DOHH2 (cell line): ENCODE results near the gene VGLL4.

ENCODE experiments used
- H3F3A ChIP-seq: fragments of 200-600 bp; sonication (generic), shearing (Covaris generic); 2 replicates; pipeline ENCODE4 v1.6.0; 2016; ENCODE audit warnings: antibody characterized with exemption, mild to moderate bottlenecking; ENCODE audit not compliant: control insufficient read depth, insufficient read depth
- H3K27ac ChIP-seq: fragments of 200-600 bp; sonication (generic); 2 replicates; pipeline ENCODE4 v1.5.1; 2014; ENCODE audit warnings: low read depth, mild to moderate bottlenecking, low read length, moderate library complexity
- H3K27me3 ChIP-seq: fragments of 200-600 bp; sonication (generic); 2 replicates; pipeline ENCODE4 v1.6.1; 2014; ENCODE audit warnings: mild to moderate bottlenecking, low read length, mixed read lengths; ENCODE audit not compliant: control insufficient read depth
- H3K36me3 ChIP-seq: fragments of 200-600 bp; sonication (generic); 2 replicates; pipeline ENCODE4 v1.6.1; 2014; ENCODE audit warnings: mild to moderate bottlenecking, low read length, moderate library complexity, mixed read lengths; ENCODE audit not compliant: control insufficient read depth
- H3K4me1 ChIP-seq: fragments of 200-600 bp; sonication (generic); 2 replicates; pipeline ENCODE4 v1.6.1; 2014; ENCODE audit warnings: mild to moderate bottlenecking, low read length, mixed read lengths; ENCODE audit not compliant: control insufficient read depth
- H3K4me2 ChIP-seq: fragments of 200-600 bp; sonication (generic); 2 replicates; pipeline ENCODE4 v1.6.0; 2014; ENCODE audit warnings: mild to moderate bottlenecking, low read length, moderate library complexity
- H3K4me3 ChIP-seq: fragments of 200-600 bp; sonication (generic); 2 replicates; pipeline ENCODE4 v1.5.1; 2014; ENCODE audit warnings: mild to moderate bottlenecking, low read length, mixed read lengths
- H3K79me2 ChIP-seq: fragments of 200-600 bp; sonication (generic); 2 replicates; pipeline ENCODE4 v1.6.1; 2014; ENCODE audit warnings: mild to moderate bottlenecking, low read length, mixed read lengths; ENCODE audit not compliant: control insufficient read depth
- H3K9me2 ChIP-seq: fragments of 200-600 bp; sonication (generic); replicated peaks from 2 replicates; pipeline ENCODE4 v1.6.1; 2014; ENCODE audit warnings: mild to moderate bottlenecking, low read length, mixed read lengths; ENCODE audit not compliant: control insufficient read depth
- H3K9me3 ChIP-seq: fragments of 200-600 bp; sonication (generic); 2 replicates; pipeline ENCODE4 v1.6.1; 2014; ENCODE audit warnings: antibody characterized with exemption, low read length, mixed read lengths; ENCODE audit not compliant: control insufficient read depth, insufficient read depth
- H4K20me1 ChIP-seq: fragments of 200-600 bp; sonication (generic); 2 replicates; pipeline ENCODE4 v1.6.0; 2014; ENCODE audit warnings: low read depth, mild to moderate bottlenecking, antibody characterized with exemption, low read length, moderate library complexity; ENCODE audit not compliant: control insufficient read depth, insufficient read depth
- EZH2phosphoT487 ChIP-seq: fragments of 200-600 bp; sonication (generic); IDR thresholded peaks from 2 replicates; pipeline ENCODE4 v1.6.1; 2017; ENCODE audit warnings: borderline replicate concordance, mild to moderate bottlenecking, antibody characterized with exemption, low read length, moderate library complexity, mixed read lengths
- TF ChIP-seq, protein P1 (sequence below): fragments of 200-600 bp; sonication (generic); IDR thresholded peaks from one replicate; pipeline ENCODE4 v1.5.1; 2014; ENCODE audit warnings: antibody characterized with exemption, mild to moderate bottlenecking, low read depth, low read length; ENCODE audit not compliant: poor library complexity, severe bottlenecking

The VGLL4 gene

DNA sequence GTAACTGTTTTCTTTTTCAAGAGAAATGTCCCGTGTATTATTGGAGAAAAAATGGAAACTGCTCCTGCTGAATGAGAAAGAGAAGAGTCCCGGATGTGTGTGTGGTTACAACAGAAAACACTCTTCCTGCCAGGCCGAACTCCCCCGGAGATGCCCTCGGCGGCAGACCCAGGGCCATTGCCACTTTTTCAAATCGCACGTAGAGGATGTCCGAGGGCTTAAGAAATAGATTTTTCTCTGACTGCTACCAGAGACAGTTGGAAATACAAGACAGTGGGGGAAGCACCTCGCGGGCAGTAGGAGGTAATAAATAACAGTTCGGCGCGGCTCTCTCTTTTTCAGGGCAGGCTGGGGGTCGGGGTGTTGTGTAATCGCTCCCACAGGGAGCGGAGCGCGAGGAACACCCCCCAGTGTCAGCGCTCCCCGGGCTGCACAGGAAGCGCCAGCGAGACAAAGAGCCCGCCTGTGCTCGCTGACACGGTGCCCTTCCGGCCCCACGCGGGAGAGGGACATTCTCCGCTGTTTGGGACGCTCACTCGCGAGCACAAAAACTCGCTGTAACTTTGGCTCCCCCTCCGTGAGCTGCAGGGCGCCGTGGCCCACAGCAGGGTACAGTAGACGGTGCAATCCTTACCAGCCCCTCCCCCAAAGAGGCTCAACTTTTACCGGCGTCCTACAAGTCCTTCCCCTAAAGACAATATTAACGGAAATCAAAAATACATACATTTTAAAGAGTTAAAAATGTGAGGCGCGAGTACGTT, 1.1 kb downstream of the VGLL4 start:
- Histone ChIP-seq H3K36me3 (peaks cover 44% of the 10 kb centered on the region), H3K27me3 (no peaks in the 10 kb centered on the region), H3K79me2 (peaks cover 74% of the 10 kb centered on the region), H3K9me2 (no peaks in the 10 kb centered on the region), H3K9me3 (no peaks in the 10 kb centered on the region), H3K4me3 (peak overlapping the region; percentile 81), H3F3A (peaks cover 12% of the 10 kb centered on the region), H4K20me1 (peaks cover 24% of the 10 kb centered on the region), H3K27ac (peak overlapping the region; percentile 87), H3K4me1 (peaks cover 48% of the 10 kb centered on the region), H3K4me2 (peak overlapping the region; percentile 72)
- no peak for TF ChIP-seq EZH2phosphoT487
- TF ChIP-seq, protein P1, sequence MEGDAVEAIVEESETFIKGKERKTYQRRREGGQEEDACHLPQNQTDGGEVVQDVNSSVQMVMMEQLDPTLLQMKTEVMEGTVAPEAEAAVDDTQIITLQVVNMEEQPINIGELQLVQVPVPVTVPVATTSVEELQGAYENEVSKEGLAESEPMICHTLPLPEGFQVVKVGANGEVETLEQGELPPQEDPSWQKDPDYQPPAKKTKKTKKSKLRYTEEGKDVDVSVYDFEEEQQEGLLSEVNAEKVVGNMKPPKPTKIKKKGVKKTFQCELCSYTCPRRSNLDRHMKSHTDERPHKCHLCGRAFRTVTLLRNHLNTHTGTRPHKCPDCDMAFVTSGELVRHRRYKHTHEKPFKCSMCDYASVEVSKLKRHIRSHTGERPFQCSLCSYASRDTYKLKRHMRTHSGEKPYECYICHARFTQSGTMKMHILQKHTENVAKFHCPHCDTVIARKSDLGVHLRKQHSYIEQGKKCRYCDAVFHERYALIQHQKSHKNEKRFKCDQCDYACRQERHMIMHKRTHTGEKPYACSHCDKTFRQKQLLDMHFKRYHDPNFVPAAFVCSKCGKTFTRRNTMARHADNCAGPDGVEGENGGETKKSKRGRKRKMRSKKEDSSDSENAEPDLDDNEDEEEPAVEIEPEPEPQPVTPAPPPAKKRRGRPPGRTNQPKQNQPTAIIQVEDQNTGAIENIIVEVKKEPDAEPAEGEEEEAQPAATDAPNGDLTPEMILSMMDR, result no peak

GRCh38 chr3:11641683-11642430, 1.9 kb downstream of the VGLL4 start:
- Histone ChIP-seq H3K9me3 (no peaks in the 10 kb centered on the region), H3K79me2 (peaks cover 75% of the 10 kb centered on the region), H3K4me1 (peaks cover 51% of the 10 kb centered on the region), H3K4me2 (peak overlapping the region; percentile 72), H3K36me3 (peaks cover 44% of the 10 kb centered on the region), H3F3A (peaks cover 12% of the 10 kb centered on the region), H4K20me1 (peaks cover 29% of the 10 kb centered on the region), H3K4me3 (peak overlapping the region; percentile 81), H3K27me3 (no peaks in the 10 kb centered on the region), H3K9me2 (no peaks in the 10 kb centered on the region), H3K27ac (peak overlapping the region; percentile 87)
- TF ChIP-seq, protein P1, result no peak
- TF ChIP-seq EZH2phosphoT487, result no peak

- H3K27ac ChIP-seq, result peak overlapping the region; percentile 87
- peaks cover 77% of the 10 kb centered on the region for H3K79me2 ChIP-seq
- H3K4me3 ChIP-seq, result peak overlapping the region; percentile 81
- TF ChIP-seq EZH2phosphoT487, result no peak
- TF ChIP-seq, protein P1, result no peak
- peak overlapping the region; percentile 72 for H3K4me2 ChIP-seq
- peaks cover 47% of the 10 kb centered on the region for H3K36me3 ChIP-seq
- H3K9me2 ChIP-seq, result no peaks in the 10 kb centered on the region
- H4K20me1 ChIP-seq, result peaks cover 34% of the 10 kb centered on the region
- peaks cover 55% of the 10 kb centered on the region for H3K4me1 ChIP-seq
- H3K27me3 ChIP-seq, result no peaks in the 10 kb centered on the region
- H3F3A ChIP-seq, result peaks cover 12% of the 10 kb centered on the region
- no peaks in the 10 kb centered on the region for H3K9me3 ChIP-seq
Measured at GRCh38 chr3:11641316-11641682, 2.4 kb downstream of the VGLL4 start.
